OCI-LY3 (cell line): ENCODE results near the gene PPP2R3C.
A peak's percentile ranks its signal among the peaks of the same experiment; 100 is the strongest.
"Not testable (repeated sequence)": the region's sequence is repeated elsewhere in the genome, so short reads cannot be mapped to it uniquely, and the experiment has no call there.

ENCODE experiments used
- H2AFZ ChIP-seq: fragments of 200-600, 300-600 bp; shearing (Covaris generic); 2 replicates; pipeline ENCODE4 v1.6.0; 2014; ENCODE audit warnings: antibody characterized with exemption, low read depth, low read length
- H3K27ac ChIP-seq: fragments of 200-600, 300-600 bp; sonication (generic); 2 replicates; pipeline ENCODE4 v1.5.1; 2014; ENCODE audit warnings: mild to moderate bottlenecking, low read length, moderate library complexity, mixed read lengths
- H3K27me3 ChIP-seq: fragments of 200-600, 300-600 bp; sonication (generic); 2 replicates; pipeline ENCODE4 v1.6.1; 2014; ENCODE audit warnings: low read depth, low read length, mixed read lengths
- H3K36me3 ChIP-seq: fragments of 200-600, 300-600 bp; sonication (generic); replicated peaks from 2 replicates; pipeline ENCODE3; 2014; ENCODE audit warnings: low read depth, low read length, mixed read lengths
- H3K4me1 ChIP-seq: fragments of 300-600, 200-600 bp; sonication (generic); 2 replicates; pipeline ENCODE4 v1.6.1; 2014; ENCODE audit warnings: low read length, mixed read lengths
- H3K4me2 ChIP-seq: fragments of 200-600, 300-600 bp; sonication (generic); 2 replicates; pipeline ENCODE4 v1.6.1; 2014; ENCODE audit warnings: low read length, mixed read lengths
- H3K4me3 ChIP-seq: fragments of 300-600, 200-600 bp; sonication (generic); 2 replicates; pipeline ENCODE4 v1.5.1; 2014; ENCODE audit warnings: antibody characterized with exemption, mild to moderate bottlenecking, low read length, moderate library complexity
- H3K79me2 ChIP-seq: fragments of 300-600, 200-600 bp; shearing (Covaris generic); 2 replicates; pipeline ENCODE4 v1.6.1; 2014; ENCODE audit warnings: mild to moderate bottlenecking, low read length, mixed read lengths
- H3K9ac ChIP-seq: fragments of 300-600, 200-600 bp; shearing (Covaris generic); 2 replicates; pipeline ENCODE4 v1.6.0; 2014; ENCODE audit warnings: mild to moderate bottlenecking, low read length, moderate library complexity
- H3K9me3 ChIP-seq: fragments of 200-600, 300-600 bp; shearing (Covaris generic); 2 replicates; pipeline ENCODE4 v1.6.1; 2014; ENCODE audit warnings: low read length, mixed read lengths; ENCODE audit not compliant: insufficient read depth
- H4K20me1 ChIP-seq: fragments of 200-600, 300-600 bp; sonication (generic); 2 replicates; pipeline ENCODE4 v1.6.1; 2016; ENCODE audit warnings: low read length, mixed read lengths; ENCODE audit not compliant: insufficient read depth
- CTCF ChIP-seq: fragments of 200-600, 300-600 bp; sonication (generic); IDR thresholded peaks from 2 replicates; pipeline ENCODE4 v1.5.1; 2014; ENCODE audit warnings: antibody characterized with exemption, low read length, low read depth
- EZH2phosphoT487 ChIP-seq: fragments of 200-600 bp; shearing (Covaris generic); IDR thresholded peaks from 2 replicates; pipeline ENCODE4 v1.6.1; 2018; ENCODE audit warnings: antibody characterized with exemption, mixed run types, low read depth

The PPP2R3C gene

GRCh38 chr14:35155962-35156361, 34.2 kb upstream of the PPP2R3C start:
- peak overlapping the region; percentile 46 for H3K27ac ChIP-seq
- peak overlapping the region; percentile 51 for H3K4me2 ChIP-seq
- peak overlapping the region; percentile 26 for H3K4me3 ChIP-seq
- TF ChIP-seq EZH2phosphoT487, result no peak
- no peak for TF ChIP-seq CTCF
- peaks cover 8% of the 10 kb centered on the region for H3K36me3 ChIP-seq
- no peak overlapping the region for H2AFZ ChIP-seq
- no peaks in the 10 kb centered on the region for H4K20me1 ChIP-seq
- peak overlapping the region; percentile 13; the same call in 1 of the 2 replicates for H3K9ac ChIP-seq
- H3K27me3 ChIP-seq, result no peaks in the 10 kb centered on the region
- H3K4me1 ChIP-seq, result peaks cover 20% of the 10 kb centered on the region
- H3K79me2 ChIP-seq, result no peaks in the 10 kb centered on the region
- H3K9me3 ChIP-seq, result no peaks in the 10 kb centered on the region

- H3K4me2 ChIP-seq, result no peak overlapping the region
- no peaks in the 10 kb centered on the region for H3K27me3 ChIP-seq
- no peak overlapping the region for H2AFZ ChIP-seq
- no peaks in the 10 kb centered on the region for H3K9me3 ChIP-seq
- H3K4me3 ChIP-seq, result no peak overlapping the region
- H3K27ac ChIP-seq, result no peak overlapping the region
- H3K4me1 ChIP-seq, result peaks cover 11% of the 10 kb centered on the region
- H3K9ac ChIP-seq, result no peak overlapping the region
- H3K79me2 ChIP-seq, result no peaks in the 10 kb centered on the region
- no peaks in the 10 kb centered on the region for H4K20me1 ChIP-seq
- peaks cover 3% of the 10 kb centered on the region for H3K36me3 ChIP-seq
- TF ChIP-seq EZH2phosphoT487, result no peak
Observed at GRCh38 chr14:35154016-35154415, 32.2 kb upstream of the PPP2R3C start.

GRCh38 chr14:35152531-35152930, 30.7 kb upstream of the PPP2R3C start:
- H4K20me1 ChIP-seq, H3K9ac ChIP-seq, H3K27ac ChIP-seq, H3K4me3 ChIP-seq, H3K4me2 ChIP-seq, H3K79me2 ChIP-seq, H3K27me3 ChIP-seq, H2AFZ ChIP-seq, H3K9me3 ChIP-seq, H3K36me3 ChIP-seq: not testable (repeated sequence)
- H3K4me1 ChIP-seq, result peaks cover 11% of the 10 kb centered on the region

GRCh38 chr14:35149239-35149638, 27.4 kb upstream of the PPP2R3C start:
- Histone ChIP-seq H3K4me3 (no peak overlapping the region), H3K36me3 (peaks cover 2% of the 10 kb centered on the region), H3K9me3 (no peaks in the 10 kb centered on the region), H3K4me2 (no peak overlapping the region), H3K9ac (no peak overlapping the region), H3K27me3 (no peaks in the 10 kb centered on the region), H3K4me1 (no peaks in the 10 kb centered on the region), H3K79me2 (no peaks in the 10 kb centered on the region), H4K20me1 (no peaks in the 10 kb centered on the region), H2AFZ (no peak overlapping the region), H3K27ac (no peak overlapping the region)
- TF ChIP-seq EZH2phosphoT487, result no peak
- TF ChIP-seq CTCF, result no peak

GRCh38 chr14:35147711-35148110, 25.9 kb upstream of the PPP2R3C start:
- TF ChIP-seq EZH2phosphoT487 (no peak), CTCF (no peak)

More at GRCh38 chr14:35147711-35148110, 25.9 kb upstream of the PPP2R3C start:
- Histone ChIP-seq H3K9ac (no peak overlapping the region), H3K27ac (no peak overlapping the region), H4K20me1 (no peaks in the 10 kb centered on the region), H3K4me3 (no peak overlapping the region), H3K4me1 (no peaks in the 10 kb centered on the region), H3K4me2 (no peak overlapping the region), H3K9me3 (no peaks in the 10 kb centered on the region), H3K79me2 (no peaks in the 10 kb centered on the region), H3K27me3 (no peaks in the 10 kb centered on the region), H2AFZ (no peak overlapping the region), H3K36me3 (peaks cover 6% of the 10 kb centered on the region)
